Panc1 (cell line): ENCODE data around the gene TTC29. TPM values are rescaled to one million over a fixed set of nuclear protein-coding genes. Genes with fewer than 3 reads are reported as not detected.
"Not testable (repeated sequence)": the region's sequence is repeated elsewhere in the genome, so short reads cannot be mapped to it uniquely, and the experiment has no call there.

Experiments used
- ATAC-seq: fragments of 200-7000 bp; cut with Tn5 transposase; 2 replicates; pipeline ENCODE4 v1.9.1; 2020; ENCODE audit warnings: mild to moderate bottlenecking, moderate library complexity
- BruUV-seq: library from RNA; stranded (reverse); fragments of 400-500 nt; replicated peaks from 2 replicates; lab custom pipeline; 2021; lab: Mats Ljungman, UMichigan
- CTCF ChIA-PET: fragments of 300-600 bp; sonication (Branson Sonifier 250); formaldehyde crosslinking; loops from one replicate; lab custom pipeline; 2022; ENCODE audit warnings: antibody characterized with exemption; lab: Charles Lee
- POLR2A ChIA-PET: fragments of 300-600 bp; sonication (Branson Sonifier 250); formaldehyde crosslinking; loops from one replicate; lab custom pipeline; 2022; ENCODE audit warnings: antibody characterized with exemption; lab: Charles Lee
- DNase-seq: peaks from one replicate; pipeline ENCODE4 v3.0.0-alpha.2; 2010; ENCODE audit warnings: low read depth, low spot score
- H3K27ac ChIP-seq: 2 replicates; pipeline ENCODE4 v1.5.1; 2011; ENCODE audit warnings: mild to moderate bottlenecking, low read length, inconsistent platforms
- H3K27me3 ChIP-seq: fragments of 200-500 bp; sonication (Bioruptor generic); 2 replicates; pipeline ENCODE4 v1.6.0; 2014; ENCODE audit warnings: low read length, inconsistent platforms; ENCODE audit not compliant: control insufficient read depth, insufficient read depth
- H3K36me3 ChIP-seq: fragments of 200-500 bp; sonication (Bioruptor generic); 2 replicates; pipeline ENCODE4 v1.5.1; 2014; ENCODE audit warnings: inconsistent platforms, mild to moderate bottlenecking, low read length, moderate library complexity; ENCODE audit not compliant: control insufficient read depth, insufficient read depth
- H3K4me1 ChIP-seq: 2 replicates; pipeline ENCODE4 v1.5.1; 2011; ENCODE audit warnings: inconsistent platforms, mild to moderate bottlenecking, low read length, moderate library complexity; ENCODE audit not compliant: control insufficient read depth, insufficient read depth
- H3K4me3 ChIP-seq, 2 experiments: 2 replicates each; pipeline ENCODE4 v1.5.1; 2011 to 2012; ENCODE audit warnings: low read depth in 2 of 2, low read length in 2 of 2, mild to moderate bottlenecking in 2 of 2, inconsistent platforms in 1 of 2, moderate library complexity in 1 of 2
- H3K9me3 ChIP-seq: fragments of 200-500 bp; sonication (Bioruptor generic); 2 replicates; pipeline ENCODE4 v1.5.1; 2014; ENCODE audit warnings: low read depth, mild to moderate bottlenecking, inconsistent platforms, low read length, moderate library complexity; ENCODE audit not compliant: control insufficient read depth, insufficient read depth
- CTCF ChIP-seq: fragments of 450-650 bp; IDR thresholded peaks from 2 replicates; pipeline ENCODE4 v1.5.1; 2017; ENCODE audit warnings: mild to moderate bottlenecking
- POLR2AphosphoS5 ChIP-seq: IDR thresholded peaks from 2 replicates; pipeline ENCODE4 v1.6.1; 2012; ENCODE audit warnings: mild to moderate bottlenecking, low read depth, low read length, moderate library complexity
- REST ChIP-seq, 2 experiments: IDR thresholded peaks; 2 replicates each; pipeline ENCODE4 v1.6.1; 2011 to 2012; ENCODE audit warnings: low read depth in 2 of 2, control low read depth in 1 of 2, low read length in 1 of 2, mild to moderate bottlenecking in 1 of 2, moderate library complexity in 1 of 2; ENCODE audit not compliant: insufficient read depth in 1 of 2
- SIN3A ChIP-seq: IDR thresholded peaks from 2 replicates; pipeline ENCODE4 v1.6.1; 2012; ENCODE audit warnings: low read depth, mild to moderate bottlenecking, low read length, moderate library complexity, borderline replicate concordance; ENCODE audit not compliant: insufficient read depth
- TCF7L2 ChIP-seq: IDR thresholded peaks from 2 replicates; pipeline ENCODE4 v1.6.1; 2011; ENCODE audit warnings: mild to moderate bottlenecking, low read depth, low read length, inconsistent platforms
- in situ Hi-C: cut with HindIII; loops from 2 replicates; pipeline ENCODE4 v1.10.0; 2016; ENCODE audit warnings: low sequenced_read_pairs, low pct_unique_long_range_greater_than_20kb
- intact Hi-C: fragments of 100-400 bp; cut with micrococcal nuclease; formaldehyde crosslinking; loops from one replicate; pipeline ENCODE4 v1.10.0; 2022; ENCODE audit not compliant: unreplicated experiment
- total RNA-seq: library from RNA; stranded (reverse); gene quantifications from one replicate; pipeline ENCODE4 v1.2.1, GENCODE V29; 2021; ENCODE audit not compliant: unreplicated experiment

TTC29 gene
- total RNA-seq, 1 experiment from 2014 or later: not detected

DNA sequence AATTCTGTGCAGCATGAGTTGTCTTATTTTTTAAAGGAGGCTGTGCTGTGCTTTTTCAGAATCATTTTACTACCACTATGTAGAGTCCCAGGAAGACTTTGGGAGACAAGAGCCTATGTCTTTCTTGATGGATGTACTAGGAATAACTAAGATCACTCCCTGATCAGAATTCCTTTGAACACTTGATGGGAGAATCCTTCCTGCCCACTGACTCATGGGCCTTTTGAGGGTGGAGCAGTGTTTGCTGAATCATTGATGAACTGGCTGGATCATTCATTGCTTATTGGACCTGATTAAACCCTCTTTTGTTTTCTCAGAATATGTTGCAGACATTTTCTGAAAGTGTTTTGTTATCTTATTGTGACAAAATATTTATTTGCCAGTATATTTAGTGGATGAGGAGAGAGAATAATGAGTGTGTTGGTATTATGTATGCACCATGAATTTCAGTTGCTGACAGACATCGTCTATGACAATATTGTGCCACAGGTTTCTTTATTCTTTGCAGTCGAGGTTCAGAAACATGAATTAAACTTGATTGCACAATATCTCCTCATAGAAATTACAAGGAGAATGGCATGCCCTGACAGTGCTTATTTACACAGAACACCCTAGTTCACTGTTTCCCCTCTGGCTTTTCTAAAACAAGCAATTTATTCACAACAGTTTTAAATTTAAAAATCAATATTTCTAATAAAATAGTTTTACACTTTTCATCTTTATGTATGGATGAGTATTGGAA, 270.7 kb downstream of the TTC29 start:
- H3K9me3 ChIP-seq: no peaks in the 10 kb centered on the region
- H3K27me3 ChIP-seq: no peaks in the 10 kb centered on the region
- intact Hi-C loops: no loop called here
- H3K27ac ChIP-seq: no peak overlapping the region
- DNase-seq: no peak
- in situ Hi-C loops: no loop called here
- ChIA-PET CTCF (no interaction called here), POLR2A (no interaction called here)
- TF ChIP-seq SIN3A (no peak), TCF7L2 (no peak), POLR2AphosphoS5 (no peak)
- BruUV-seq: no TSS peak
- no peaks in the 10 kb centered on the region for H3K36me3 ChIP-seq
- no peak overlapping the region for H3K4me3 ChIP-seq
- H3K4me1 ChIP-seq: no peaks in the 10 kb centered on the region
- no peak for ATAC-seq

DNA sequence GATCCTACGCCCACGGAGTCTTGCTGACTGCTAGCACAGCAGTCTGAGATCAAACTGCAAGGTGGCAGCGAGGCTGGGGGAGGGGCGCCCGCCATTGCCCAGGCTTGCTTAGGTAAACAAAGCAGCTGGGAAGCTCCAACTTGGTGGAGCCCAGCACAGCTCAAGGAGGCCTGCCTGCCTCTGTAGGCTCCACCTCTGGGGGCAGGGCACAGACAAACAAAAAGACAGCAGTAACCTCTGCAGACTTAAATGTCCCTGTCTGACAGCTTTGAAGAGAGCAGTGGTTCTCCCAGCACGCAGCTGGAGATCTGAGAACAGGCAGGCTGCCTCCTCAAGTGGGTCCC, 281.7 kb downstream of the TTC29 start:
- H3K36me3 ChIP-seq, CTCF ChIA-PET, in situ Hi-C loops, ATAC-seq, H3K4me1 ChIP-seq, intact Hi-C loops, BruUV-seq, H3K27me3 ChIP-seq, POLR2A ChIA-PET, H3K4me3 ChIP-seq, H3K27ac ChIP-seq, H3K9me3 ChIP-seq, DNase-seq: not testable (repeated sequence)

- no TSS peak for BruUV-seq
- Histone ChIP-seq H3K9me3 (no peaks in the 10 kb centered on the region), H3K27ac (no peak overlapping the region), H3K4me1 (no peaks in the 10 kb centered on the region), H3K36me3 (no peaks in the 10 kb centered on the region), H3K4me3 (no peak overlapping the region), H3K27me3 (no peaks in the 10 kb centered on the region)
- in situ Hi-C loops: no loop called here
- no peak for DNase-seq
- intact Hi-C loops: no loop called here
- TF ChIP-seq CTCF (no peak), REST (IDR thresholded peaks at IDR 0.05; ENCODE audit: insufficient read depth in 1 of 2, low read depth in 2 of 2, low read length in 1 of 2) (no peak), TCF7L2 (no peak), SIN3A (no peak)
- CTCF ChIA-PET: no interaction called here
- ATAC-seq: no peak
- POLR2A ChIA-PET: no interaction called here
These were observed 284.3 kb downstream of the TTC29 start for GRCh38 chr4:146661367-146661766.
